Retina (tissue), 1 donor: Measurements from ENCODE around the gene TOMM22.

Experiments used
- DNase-seq: peaks from one replicate; pipeline ENCODE4 v3.0.0-alpha.2; 2016

Gene TOMM22

GRCh38 chr22:38715852-38716251, 34.1 kb downstream of the TOMM22 start:
- DNase-seq = no peak

DNA sequence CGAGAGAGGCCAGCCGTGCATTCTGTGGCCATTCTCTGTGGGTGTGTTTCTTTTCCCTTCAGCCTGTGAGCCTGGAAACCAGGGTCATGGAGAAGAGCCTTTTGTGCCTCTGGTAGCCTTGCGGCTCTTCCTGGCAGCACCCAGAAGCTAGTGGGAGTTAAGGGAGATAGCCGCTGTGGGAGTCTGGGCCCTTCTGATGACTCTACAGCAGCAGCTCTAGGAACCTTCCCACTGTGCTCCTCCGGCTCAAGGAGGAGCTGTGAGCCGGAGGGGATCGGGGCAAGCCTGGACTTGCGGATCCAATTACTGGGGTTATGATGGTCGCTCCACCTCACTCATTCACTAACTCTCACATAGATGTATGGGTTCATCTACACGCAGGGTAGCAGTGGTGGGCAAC, 34.5 kb downstream of the TOMM22 start:
- no peak for DNase-seq

GRCh38 chr22:38716826-38717225, 35.1 kb downstream of the TOMM22 start:
- no peak for DNase-seq

GRCh38 chr22:38717244-38717643, 35.5 kb downstream of the TOMM22 start:
- DNase-seq = no peak

DNA sequence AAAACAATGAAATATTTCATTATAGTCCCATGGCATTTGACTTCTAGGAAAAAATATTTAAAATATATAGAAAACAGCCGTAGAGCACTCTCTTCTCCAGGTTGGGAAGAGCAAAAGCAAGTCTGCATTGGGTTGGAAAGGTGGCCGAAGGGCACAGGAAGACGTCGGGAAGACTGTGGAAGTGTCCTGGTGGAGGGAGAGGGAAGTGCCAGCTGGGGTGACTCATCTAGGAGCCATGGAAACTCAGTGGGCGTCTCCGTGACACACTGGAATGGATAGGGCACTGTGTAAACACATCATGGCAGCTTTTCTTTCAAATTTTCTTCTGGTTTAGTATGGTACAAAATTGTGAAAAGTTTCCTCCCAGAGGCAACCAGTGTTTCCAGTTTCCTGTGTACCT, 36.7 kb downstream of the TOMM22 start:
- DNase-seq = no peak

DNA sequence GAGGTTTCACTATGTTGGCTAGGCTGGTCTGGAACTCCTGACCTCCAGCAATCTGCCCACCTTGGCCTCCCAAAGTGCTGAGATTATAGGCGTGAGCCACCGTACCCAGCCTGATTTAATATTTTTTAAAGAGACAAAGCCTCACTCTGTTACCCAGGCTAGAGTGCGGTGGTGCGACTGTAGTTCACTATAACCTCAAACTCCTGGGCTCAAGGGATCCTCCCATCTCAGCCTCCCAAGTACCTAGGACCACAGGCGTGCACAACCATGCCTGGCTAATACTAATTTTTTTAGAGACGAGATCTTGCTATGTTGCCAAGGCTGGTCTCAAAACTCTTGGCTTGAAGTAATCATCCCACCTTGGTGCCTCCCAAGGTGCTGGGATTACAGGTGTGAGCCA, 37.4 kb downstream of the TOMM22 start:
- DNase-seq = no peak

- no peak for DNase-seq
These were observed 38.6 kb downstream of the TOMM22 start for GRCh38 chr22:38720350-38720749.

DNA sequence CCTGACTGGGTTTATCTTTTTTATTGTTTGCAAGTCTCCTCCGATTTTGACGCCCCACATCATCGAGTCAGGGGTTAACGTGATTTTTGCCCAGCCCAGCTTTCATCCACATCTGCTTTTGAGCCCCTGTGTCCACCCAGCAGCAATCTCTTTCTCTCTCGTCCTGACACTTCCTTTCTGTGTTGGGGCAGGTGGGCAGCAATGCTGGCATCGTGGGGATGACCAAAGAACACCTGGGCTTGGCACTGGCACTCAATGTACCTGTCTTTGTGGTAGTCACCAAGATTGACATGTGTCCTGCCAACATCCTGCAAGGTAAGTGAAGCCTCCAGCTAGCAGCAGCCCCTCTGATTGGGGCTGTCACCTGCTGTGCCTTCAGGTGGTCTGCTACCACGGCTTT, 39.8 kb downstream of the TOMM22 start:
- no peak for DNase-seq

DNA sequence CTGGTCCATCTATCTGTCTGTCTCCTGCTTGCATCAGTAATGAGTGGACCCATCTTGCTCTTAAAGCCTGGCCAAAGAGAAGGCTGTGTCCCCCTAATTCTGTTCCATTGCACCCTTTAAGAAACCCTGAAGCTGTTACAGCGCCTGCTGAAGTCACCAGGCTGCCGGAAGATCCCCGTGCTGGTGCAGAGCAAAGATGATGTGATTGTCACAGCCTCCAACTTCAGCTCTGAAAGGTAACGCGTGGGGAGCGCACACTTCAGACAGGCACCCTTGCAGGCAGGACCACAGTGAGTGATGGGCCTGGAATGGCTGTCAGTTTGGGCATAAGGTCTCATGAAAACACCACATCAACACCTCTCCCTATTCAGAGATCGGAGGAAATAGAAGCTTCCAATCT, 42.4 kb downstream of the TOMM22 start:
- DNase-seq = no peak

- DNase-seq = no peak
These were observed 43.3 kb downstream of the TOMM22 start for GRCh38 chr22:38724926-38725571.

- DNase-seq = no peak
These were observed 44.3 kb downstream of the TOMM22 start for GRCh38 chr22:38725900-38726655.

GRCh38 chr22:38727123-38727522, 45.4 kb downstream of the TOMM22 start:
- no peak for DNase-seq

DNA sequence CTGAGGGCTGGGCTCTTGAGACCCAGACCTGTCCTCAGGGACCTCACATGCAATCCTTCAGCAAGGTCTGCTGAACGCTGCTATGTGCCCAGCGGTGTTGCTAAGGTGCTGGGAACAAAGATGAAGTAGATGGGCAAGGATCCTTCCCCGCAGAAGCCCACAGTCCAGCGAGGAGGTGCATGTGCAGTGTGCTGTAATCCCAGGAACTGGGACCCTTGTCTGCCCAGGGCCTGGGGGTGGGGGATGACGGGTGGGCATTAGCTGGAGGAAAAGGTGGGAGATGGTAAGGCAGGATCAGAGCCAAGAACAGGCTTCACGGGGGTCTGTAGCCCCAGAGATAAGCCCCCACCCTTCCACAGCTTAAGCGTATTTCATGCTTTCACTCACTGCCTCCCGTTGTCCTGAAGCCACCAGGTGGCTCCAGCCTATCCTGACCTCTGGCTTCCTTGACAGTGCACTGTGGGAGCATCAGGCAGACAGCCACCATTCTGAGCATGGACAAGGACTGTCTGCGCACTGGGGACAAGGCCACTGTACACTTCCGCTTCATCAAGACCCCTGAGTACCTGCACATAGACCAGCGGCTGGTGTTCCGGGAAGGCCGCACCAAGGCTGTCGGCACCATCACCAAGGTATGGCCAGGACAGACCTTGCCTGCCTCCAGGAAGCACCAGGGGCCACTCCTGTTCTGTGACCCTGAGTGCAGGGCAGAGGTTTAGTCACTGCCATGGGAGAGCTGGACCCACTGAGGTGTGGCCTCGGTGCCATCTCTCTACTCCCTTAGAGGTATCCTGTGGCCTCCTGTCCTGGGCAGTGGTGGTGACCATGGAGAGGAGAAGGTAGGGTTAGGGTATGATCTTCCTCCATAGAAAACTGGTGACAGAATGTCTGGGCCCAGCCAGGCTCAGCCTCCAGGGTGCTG, 46.0 kb downstream of the TOMM22 start:
- no peak for DNase-seq

DNA sequence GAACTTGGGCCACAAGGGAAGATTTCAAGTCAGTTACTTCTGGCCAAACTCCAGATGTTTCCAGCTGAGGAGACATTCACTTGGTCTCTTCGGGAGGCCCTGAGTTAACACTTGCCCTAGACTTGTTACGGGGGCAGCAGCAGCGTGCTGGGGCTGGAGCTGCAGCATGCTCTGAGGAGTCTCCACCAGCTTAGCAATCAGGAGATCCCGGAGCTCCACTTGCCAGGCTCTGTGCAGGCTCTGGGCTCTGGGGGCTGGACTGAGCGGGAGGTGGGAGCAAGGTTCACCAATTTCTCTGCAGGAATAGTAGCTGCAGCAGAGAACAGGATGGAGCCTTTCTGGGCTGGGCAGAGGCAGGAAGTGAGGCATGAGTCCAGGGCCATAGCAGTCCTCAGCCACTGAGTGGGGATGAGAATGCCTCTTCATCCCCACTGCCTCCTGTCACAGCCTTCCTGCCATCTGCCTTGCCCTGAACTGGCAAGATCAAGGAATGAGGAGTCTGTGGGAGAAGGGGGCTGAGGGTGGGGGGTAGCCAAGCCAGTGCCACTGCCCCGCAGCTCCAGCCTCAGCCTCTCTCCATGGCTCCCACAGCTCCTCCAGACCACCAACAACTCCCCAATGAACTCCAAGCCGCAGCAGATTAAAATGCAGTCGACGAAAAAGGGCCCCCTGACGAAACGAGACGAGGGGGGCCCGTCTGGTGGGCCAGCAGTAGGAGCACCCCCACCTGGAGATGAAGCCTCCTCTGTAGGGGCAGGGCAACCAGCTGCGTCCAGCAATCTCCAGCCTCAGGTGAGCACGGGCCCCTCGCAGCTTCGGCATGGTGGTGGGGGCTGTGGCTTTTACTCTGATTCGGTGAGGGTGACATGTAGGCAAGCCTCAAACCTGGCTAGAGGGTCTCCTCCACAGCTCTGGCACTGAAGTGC, 47.4 kb downstream of the TOMM22 start:
- DNase-seq = no peak

DNA sequence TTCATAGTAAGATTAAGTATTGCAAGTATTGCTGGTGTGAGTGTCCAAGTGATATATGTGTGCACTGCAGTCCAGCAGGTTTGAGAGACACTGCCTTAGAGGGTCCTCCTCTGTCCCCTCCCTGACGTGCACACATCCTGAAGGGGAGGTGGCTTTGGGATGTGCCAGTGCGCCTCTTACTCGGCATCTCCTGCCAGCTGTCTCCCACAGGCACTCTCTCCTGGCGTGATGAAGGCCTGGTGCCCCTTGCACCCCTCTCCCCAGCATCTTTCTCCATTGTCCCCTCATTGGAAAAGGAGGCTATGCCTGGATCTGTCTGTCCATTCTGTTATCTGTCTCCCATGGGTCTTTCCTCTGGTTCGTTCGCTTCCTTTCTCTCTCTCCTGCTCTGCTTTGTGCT, 48.2 kb downstream of the TOMM22 start:
- no peak for DNase-seq

GRCh38 chr22:38730411-38730871, 48.7 kb downstream of the TOMM22 start:
- DNase-seq = no peak

GRCh38 chr22:38731703-38732161, 50.0 kb downstream of the TOMM22 start:
- no peak for DNase-seq

GRCh38 chr22:38732251-38732815, 50.6 kb downstream of the TOMM22 start:
- DNase-seq = no peak

- DNase-seq = peak; percentile 58
These were observed 51.6 kb downstream of the TOMM22 start for GRCh38 chr22:38733329-38733723.

GRCh38 chr22:38733724-38734381, 52.1 kb downstream of the TOMM22 start:
- DNase-seq = no peak

- DNase-seq = no peak
These were observed 52.8 kb downstream of the TOMM22 start for GRCh38 chr22:38734421-38735100.
